GM10266 (cell line): ENCODE data around the gene DIS3.

Experiments used
- DNase-seq: peaks from one replicate; pipeline ENCODE4 v3.0.0; 2012; ENCODE audit errors: extremely low spot score
- CTCF ChIP-seq: IDR thresholded peaks from 2 replicates; pipeline ENCODE4 v1.5.1; 2012; ENCODE audit warnings: mild to moderate bottlenecking, low read depth; ENCODE audit not compliant: control insufficient read depth, insufficient read depth; ENCODE audit errors: missing control alignments

Gene DIS3

DNA sequence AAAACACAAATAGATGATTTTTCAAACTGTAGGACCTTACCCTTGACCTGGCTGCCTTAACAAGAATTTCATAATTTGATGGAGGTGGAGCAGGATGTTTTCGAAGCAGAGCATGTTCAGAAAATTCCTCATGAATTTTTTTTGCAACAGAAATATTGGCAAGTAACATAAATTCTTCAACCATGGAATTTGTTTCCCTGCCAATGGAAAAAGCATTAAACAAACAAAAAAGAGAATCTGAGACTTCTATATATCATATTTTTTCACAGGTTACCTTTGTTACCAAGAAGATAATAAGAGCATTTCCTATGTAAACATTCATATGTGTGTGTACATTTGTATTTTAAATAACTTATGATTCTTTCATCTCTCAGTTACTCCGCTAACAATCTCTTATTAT, 18.3 kb downstream of the DIS3 start:
- no peak for DNase-seq

DNA sequence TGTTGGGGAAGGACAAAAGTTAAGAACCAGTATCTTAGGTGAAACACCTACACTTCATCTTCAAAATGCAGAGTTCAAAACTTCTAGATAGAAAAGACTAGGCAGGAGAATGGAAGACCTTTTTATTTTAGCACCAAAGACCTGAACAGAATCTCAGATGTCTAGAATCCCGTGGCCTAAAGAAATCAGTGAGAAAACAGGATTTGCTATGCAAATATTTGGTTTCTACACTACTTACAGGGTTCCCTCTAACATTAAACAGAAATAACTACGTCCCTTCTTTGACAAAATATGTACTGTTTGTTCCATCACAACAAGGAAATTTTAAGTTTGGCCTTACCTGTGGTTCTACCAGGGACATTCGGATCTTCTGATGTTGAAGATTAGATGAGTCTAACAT, 21.5 kb downstream of the DIS3 start:
- TF ChIP-seq CTCF: no peak
- no peak for DNase-seq

More for the DNA sequence above, 18.3 kb downstream of the DIS3 start:
- TF ChIP-seq CTCF: no peak

DNA sequence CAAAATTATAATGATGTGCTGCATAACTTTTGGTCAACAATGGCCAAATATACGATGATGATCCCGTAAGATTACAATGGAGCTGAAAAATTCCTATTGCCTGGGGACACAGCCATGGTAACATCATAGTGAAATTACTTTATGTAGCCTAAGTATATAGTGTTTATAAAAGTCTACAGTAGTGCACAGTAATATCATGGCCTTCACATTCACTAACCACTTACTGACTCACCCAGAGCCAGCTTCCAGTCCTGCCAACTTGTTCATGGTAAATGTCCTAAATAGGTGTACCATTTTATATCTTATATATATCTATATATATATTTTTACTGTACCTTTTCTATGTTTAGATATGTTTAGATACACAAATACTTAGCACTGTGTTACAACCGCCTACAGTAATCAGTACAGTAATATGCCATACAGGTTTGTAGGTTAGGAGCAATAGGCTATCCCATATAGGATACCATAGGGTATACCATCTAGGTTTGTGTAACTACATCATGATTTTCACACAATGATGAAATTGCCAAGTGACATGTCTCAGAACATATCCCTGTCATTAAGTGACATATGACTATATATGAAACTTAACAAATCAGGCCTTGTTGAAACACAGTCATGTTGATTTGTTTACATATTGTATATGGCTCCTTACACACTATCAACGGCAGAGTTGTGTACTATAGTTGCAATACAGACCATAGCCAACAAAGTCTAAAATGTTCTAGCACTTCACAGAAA, 23.7 kb downstream of the DIS3 start:
- TF ChIP-seq CTCF: no peak
- no peak for DNase-seq

DNA sequence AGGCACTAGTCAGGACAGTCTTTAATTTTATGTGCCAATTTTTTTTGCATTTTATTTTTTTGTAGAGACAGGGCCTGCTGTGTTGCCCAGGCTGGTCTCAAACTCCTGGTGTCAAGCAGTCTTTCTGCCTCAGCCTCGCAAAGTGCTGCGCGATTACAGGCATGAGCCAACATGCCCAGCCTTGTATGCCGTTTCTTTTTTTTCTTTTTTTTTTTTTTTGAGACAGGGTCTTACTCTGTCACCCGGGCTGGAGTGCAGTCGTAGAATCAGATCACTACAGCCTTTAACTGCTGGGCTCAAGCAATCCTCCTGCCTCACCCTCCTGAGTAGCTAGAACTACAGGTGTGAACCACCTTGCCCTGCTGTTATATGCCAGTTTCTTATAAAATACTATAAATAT, 27.6 kb downstream of the DIS3 start:
- no peak for DNase-seq
- no peak for TF ChIP-seq CTCF

- TF ChIP-seq CTCF: no peak
- DNase-seq: no peak
Observed at GRCh38 chr13:72751220-72751619, 30.5 kb downstream of the DIS3 start.

DNA sequence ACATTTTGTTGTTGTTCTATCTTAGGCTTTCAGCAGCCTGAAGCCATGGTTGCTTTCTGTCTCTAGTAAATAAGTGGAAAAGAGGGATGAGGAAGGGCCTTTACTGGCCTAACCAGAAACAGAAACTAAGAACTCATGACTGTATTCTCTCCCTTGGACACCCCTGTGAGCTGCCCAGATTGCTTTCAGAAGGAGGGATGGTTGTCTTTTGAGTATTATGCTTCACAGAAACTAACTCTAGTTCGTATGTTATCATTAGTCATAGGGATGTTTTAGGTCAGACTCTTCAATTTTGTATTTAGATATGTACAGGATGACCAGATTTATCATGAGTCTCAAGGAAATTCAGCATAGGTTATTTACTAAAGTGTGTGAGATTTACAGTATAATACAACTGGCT, 36.4 kb downstream of the DIS3 start:
- no peak for TF ChIP-seq CTCF
- DNase-seq: no peak

DNA sequence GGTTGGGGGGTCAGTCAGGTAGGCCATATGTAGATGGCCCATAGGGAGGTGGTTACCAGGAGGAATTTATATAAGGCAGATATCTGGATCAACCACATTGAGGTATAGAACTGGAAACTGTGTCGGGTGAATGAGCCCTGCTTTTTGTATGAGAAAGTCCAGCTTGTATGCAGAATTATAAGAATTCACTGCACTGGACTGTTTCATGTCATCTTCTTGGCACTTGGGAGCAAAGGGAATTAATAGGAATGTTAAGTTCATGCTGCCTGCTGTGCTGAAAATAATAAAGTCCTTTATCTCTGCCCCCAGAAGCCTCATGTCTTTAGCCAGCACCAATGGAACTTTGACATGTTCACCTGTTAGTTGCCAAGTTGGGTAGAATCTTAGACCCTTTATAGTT, 41.7 kb downstream of the DIS3 start:
- no peak for TF ChIP-seq CTCF

More for the DNA sequence above, 41.7 kb downstream of the DIS3 start:
- DNase-seq: no peak
